HG02840 (cell line): ENCODE results near the gene AAMP.
A peak's percentile ranks its signal among the peaks of the same experiment; 100 is the strongest.

ENCODE experiments used
- ATAC-seq: cut with Tn5 transposase; IDR thresholded peaks from one replicate; pipeline ENCODE4 v1.9.1; 2021; ENCODE audit warnings: mild to moderate bottlenecking, moderate library complexity, moderate number of reproducible peaks; ENCODE audit not compliant: unreplicated experiment, low FRiP score

The AAMP gene

DNA sequence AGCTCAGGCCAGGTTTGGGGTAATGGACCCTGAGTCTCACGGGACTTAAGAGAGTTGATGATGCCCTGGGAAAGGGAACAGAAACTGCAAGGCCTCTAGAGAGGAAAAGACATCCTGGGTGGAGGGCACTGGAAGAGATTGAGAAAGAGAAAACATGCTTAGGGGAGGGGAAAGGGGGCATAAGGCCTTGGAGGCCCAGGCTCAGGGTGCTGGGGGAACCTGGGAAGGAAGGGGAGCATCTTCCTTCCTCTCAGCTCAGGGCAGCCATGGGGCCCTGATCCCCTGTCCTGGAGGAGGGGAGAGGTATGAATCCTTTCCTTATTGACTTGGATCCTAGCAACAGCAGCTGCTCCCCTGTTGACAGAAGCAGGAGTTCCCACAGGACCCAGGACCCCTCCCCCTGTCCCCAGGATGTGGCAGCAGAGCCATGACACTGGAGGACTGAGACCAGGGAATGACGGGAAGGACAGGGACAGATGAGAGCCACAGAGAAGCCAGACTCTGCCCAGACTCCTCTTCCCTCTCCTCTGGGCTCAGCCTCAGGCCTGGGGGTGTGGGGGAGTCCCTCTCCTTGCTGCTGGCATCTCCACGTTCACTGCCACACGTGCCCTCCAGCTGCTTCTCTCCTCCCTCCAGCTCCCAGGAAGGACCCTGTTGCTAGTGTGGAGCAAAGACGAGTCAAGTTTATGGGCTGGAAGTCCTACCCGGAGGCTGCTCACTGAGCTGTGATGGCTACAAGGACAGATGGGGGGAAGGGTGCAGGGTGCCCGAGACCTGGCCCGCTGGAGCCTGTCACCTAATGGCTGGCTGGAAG is 8.3 kb downstream of the AAMP start:
- ATAC-seq, result no peak

DNA sequence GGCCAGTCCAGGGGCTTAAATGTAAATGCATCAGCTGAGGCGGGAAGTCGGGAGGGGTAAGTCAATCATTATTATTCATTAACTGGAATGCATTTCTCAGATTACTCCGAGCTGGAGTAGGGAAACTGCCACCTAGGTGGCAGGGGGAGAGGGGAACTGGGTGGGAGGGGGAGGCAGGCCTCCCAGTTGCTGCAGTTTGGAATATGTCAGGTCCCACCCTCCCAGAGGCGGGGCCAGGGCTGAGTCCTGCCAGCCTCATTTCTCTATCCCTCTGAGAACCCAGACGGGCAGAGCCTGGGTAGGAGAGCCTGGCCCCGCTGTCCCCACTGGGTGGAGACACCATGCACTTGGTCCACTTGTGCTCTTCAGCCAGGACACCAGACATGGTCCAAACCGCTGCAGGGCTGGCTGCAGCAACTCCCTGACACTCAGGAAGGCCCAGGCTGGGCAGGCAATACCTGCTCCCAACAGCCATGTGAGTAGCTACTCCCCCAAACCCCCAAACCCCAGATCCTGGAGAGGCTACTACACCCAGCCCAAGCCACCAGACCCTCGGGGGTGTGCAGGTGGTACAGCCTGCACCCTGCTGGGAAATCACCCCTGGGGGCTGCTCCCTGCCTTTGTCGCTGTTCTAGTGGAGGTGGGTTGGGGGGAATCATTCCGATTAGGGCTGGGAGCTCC is 9.1 kb downstream of the AAMP start, which contains the start of gene GPBAR1:
GPBAR1 (plus strand) TSS at position 274 of the 681 bp plus-strand sequence. CDS start 1,710 bp downstream, outside the sequence.
- ATAC-seq, result no peak

DNA sequence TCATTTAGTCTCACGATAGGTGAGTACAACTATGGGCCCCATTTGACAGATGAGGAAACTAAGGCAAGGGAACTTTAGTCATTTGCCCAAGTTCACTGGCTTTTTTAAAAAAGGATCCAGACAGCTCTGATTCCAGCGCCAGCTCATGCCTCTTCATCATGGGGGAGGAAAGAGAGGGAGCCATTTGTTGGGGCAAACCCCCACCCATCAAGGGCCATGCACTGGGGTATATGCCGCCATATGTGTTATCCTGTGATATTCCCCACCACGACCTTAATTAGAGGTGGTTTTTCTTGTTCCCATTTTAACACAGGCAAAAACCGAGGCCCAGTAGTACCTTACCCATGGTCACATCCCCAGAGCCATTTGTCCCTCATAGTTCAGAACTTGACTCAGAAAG is 9.8 kb downstream of the AAMP start:
- no peak for ATAC-seq

DNA sequence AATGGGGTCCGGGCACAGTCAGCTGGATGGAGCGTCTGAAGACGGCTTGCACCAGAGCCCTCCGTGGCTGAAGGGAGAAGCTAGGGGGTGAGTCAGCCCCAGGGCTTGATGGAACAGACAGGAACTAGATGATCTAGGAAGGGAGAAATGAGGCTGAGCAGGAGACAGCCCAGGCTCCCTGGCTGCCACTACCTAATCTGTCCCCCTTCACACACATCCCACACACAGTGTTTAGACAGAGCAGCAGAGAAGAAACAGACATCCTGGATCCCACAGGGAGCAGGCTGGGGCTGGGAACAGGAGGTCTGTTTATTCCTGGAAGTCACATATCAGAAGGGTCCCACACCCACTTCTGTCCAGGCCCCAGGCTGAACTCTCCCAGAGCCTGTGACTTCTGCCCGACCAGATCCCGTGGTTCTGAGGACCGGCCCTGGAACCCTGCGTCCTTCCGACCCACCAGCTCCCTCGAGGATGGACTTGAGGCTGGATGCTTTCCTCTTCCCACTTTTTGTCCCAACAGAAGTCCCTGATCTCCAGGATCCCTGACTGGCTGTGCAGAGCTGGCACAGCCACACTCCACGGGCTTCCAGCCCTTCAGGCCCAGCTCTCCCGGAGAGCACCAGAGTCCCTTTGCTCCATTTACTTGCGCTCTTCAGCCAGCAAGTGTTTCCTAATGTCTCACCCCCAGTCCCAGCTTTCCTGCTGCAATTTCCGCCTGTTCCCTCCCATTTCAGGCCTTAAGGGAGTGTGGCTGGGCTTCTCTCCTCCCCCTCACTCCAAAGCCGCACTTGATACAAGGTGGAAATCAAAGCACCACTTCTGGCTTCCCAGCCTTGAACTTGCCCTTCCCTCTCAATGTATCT is 10.6 kb downstream of the AAMP start:
- no peak for ATAC-seq

DNA sequence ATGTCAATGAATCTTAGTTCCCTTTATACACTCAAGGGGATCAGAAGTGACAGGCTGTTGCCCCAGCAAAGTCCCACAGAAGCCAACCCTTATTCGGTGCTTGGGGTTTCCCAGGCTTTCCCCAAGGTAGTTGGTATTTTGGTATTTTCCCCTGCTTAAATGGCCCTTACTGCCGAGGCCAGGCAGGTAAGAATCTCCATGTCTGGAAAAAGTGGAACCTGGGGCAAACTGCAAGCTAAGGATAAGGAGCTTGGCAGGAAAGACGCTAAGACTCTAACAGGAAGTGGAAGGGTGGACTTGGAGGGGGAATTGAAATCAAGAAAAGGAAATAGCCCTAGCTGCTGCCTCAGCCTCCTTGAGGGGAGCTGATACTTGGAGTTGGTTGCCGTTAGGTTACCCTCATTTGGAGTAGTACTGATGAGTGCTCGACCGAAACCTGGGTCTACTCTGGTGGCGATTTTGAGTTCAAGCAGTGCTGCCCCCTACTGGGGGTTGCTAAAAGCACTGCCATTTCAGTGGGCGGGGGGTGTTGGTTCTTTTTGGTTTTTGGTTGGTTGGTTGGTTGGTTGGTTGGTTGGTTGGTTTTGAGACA is 12.5 kb downstream of the AAMP start:
- ATAC-seq, result no peak

DNA sequence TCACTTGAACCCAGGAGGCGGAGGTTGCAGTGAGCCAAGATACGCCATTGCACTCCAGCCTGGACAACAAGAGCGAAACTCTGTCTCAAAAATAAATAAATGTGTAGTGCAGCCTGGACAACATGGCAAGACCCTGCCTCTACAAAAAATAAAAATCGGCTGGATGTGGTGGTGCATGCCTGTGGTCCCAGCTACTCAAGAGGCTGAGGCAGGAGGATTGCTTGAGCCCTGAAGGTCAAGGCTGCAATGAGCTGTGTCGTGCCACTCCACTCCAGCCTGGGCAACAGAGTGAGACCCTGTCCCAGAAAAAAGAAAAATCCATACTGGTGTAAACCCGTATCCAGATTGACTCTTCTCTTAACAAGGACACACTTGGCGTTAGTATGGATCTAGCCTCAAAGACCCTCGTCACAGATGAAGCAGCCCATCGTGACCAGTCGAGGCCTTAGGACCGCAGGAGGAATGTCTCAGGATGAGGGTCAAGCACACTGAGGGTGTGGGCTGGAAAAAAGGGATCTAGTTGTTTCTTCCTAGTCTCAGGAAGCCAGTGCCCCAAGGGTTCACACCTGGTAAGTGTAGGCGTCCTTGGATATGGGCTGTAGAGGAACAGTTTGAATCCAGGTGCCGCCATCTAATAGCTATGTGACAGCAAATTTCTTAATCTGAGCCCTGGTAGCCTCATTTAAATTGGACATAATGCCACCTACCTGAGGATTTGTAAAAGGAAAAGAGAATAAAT is 13.2 kb downstream of the AAMP start:
- ATAC-seq, result no peak

DNA sequence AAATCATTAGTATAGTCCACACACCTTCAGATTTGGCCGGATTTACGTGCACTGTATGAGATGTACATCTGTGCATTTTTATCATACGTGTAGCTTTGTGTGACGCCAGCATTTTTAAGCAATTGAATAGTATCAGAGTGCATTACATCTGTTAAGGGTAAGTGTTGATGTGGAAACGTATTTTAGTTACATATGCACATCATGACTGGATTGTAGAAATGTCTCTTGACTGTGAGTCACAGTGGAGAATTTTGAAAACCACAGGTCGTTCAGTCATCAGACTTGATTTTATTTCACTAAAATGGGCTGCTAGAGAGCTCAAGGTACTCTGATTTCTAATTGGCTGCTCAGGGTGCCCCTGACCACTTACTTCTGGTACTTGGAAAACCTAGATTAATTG is 14.5 kb downstream of the AAMP start:
- ATAC-seq, result no peak

DNA sequence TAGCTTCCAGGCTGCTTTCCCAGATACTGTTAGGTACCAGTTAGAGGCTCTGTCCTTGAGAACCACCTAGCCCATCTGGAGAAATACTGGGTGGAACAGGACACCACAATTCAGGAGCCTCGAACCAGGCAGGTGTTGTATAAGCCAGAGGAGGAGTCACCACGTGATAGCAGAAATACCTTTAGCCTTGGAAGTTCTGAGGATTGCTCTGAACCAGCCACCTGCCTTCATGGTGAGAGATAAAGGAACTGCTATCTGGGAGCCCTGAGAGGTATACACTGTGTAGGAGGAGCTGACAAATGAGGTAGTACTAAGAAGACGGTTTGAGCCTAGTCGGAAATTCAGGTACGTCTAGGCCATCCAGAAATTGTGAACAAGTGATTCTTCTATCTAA is 16.7 kb downstream of the AAMP start:
- no peak for ATAC-seq

DNA sequence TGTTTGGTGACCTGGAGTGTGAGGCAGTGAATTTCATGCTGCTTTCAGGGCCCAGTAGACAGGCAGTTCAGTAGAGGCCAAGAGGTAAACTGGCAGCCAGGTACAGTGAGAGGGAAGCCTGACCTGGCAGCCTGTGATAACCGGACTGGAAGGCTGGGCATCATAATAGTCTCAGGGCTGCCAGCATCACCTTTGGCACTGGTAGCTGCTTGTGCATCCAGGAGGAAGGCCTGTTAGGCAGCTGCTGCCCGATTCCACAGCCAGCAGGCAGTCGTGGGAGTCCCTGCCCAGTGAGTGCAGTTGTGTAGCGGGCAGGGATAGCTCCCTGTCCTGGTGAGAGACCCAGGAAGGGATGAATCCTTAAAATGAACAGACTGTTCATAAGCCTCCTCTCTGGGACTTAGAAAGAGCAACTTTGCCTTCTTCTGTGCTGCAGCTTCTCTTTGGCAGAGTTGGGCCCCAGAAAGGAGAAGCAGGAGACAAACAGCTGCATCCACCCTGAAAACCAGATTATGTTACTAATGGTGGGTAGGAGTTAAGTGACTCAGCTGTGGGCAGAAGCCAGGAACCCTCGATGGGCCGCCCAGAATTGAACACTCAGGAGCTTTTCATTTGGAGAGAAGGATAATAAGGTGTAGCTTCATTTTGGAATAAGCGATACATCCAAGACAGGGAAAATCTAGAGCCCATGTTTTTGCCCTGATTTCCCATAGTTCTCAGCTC is 17.3 kb downstream of the AAMP start:
- ATAC-seq, result no peak

DNA sequence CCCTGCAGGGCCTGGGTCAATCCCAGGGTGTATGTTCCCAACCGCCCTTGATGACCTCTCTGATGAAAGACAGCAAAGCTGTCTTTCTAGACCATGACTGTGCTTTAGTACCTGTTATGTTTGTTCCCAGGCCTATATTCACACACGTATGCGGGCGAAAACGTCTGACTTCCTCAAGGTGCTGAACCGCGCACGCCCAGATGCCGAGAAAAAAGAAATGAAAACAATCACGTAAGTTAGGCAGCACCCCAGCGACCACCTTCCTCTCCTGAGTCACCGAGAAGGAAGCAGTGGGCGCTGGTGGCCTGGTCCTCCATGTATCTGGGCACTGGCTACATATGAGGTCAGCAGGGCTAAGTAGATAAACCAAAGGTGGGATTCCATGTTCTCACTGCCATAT is 20.2 kb downstream of the AAMP start:
- no peak for ATAC-seq

DNA sequence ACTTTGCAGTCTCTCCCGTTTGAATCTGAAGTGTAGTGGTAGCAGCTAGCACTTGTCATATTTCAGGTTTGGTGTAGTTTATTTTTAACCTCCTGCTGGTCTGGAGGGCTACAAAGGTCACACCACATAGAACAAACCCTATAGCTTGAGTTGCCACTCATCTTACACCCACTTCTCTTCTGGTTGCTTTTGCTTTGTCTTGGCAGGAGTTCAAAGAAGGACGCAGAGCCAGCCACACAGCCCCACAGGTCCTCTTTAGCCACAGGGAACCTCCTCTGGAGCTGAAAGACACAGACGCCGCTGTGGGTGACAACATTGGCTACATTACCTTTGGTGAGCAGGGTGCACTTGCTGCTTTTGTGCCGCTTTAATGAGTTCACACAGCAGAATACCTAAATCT is 24.7 kb downstream of the AAMP start:
- ATAC-seq, result no peak

DNA sequence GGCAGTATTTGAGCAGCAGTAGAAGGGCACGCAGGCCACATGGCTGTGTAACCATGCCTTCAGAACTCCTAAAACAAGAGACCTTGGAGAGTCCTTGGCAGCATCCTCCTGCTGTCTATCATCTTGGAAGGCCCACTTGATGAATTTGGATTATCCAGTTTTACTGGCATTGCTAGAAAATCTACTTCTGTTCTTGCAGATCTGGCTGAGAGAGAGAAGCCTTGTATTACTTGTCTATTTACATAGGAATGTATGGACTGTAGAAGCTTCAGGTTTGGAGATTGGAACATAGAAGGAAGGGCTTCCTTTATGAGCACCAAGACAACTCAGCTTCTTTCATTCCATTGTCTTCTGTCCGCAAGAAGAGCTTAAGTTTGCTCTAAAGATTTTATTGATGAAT is 25.3 kb downstream of the AAMP start:
- no peak for ATAC-seq

DNA sequence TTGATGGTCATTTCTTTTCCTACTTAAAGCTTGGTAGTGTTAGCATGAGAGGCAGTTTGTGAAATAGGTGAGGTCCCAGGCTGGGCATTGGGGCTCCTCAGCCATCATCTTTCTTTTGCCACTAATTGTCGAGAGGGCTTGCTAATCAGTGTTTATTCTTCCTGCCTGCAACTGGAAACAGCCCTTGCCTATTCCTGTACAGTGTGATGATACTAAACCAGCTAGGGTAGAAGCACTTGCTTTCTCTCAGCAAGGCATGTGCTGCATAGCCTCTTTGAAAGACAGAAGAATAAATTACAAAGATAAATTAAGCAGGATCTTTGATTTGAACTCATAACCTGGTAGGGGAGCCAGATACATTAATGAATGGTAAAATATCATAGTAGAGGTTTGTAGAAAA is 25.7 kb downstream of the AAMP start:
- ATAC-seq, result no peak

DNA sequence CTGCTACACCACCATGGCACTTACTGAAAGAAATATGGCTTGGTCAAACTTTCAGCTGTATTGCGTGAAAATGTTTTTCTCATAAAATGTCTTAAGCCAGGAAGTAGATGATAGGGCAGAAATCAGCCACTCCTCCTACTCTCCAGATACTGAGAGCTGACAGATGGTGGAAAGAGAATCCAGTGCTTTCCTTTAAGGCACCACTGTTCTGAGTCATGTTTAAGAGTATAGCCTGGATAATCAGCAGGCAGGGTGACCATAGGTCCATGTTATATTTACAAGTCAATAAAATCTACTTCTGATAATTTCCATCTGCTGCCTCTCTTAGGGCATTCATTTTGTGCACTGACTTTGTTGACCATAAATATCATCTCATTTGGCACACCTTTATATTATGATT is 31.1 kb downstream of the AAMP start:
- ATAC-seq, result no peak

DNA sequence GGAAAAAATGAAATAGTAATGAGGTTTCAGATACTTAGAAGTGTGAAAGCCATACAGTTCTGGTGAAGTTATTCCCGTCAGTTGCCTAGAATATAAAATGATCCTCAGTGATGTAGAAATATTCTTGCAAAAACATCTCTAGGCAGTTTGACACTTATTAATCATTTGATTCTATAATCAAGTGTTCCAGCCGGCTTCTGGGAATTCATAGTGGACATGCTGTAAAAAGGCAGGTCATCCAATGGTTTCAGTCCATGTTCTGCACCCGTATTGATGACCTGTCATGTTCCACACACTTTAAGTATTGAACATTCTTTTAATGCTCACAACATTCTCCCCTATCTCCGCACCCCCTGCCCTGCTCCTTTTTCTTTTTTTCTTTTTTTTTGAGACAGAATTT is 33.1 kb downstream of the AAMP start:
- no peak for ATAC-seq

DNA sequence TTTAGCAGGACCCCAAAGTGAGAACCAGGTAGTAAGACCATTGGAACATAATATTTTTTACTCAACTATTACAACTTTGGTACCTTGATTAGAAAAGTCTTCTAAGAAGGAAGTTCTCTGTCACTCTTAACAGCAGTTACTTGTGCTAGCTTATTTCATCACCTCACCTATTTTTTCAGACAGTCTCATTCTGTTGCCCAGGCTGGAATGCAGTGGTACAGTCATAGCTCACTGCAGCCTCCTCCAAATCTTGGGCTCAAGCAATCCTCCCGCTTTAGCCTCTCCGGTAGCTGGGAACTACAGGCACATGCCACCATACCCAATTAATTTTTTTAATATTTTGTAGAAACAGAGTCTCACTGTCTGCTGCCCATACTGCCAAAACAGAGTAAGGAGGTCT is 34.9 kb downstream of the AAMP start:
- ATAC-seq, result no peak

DNA sequence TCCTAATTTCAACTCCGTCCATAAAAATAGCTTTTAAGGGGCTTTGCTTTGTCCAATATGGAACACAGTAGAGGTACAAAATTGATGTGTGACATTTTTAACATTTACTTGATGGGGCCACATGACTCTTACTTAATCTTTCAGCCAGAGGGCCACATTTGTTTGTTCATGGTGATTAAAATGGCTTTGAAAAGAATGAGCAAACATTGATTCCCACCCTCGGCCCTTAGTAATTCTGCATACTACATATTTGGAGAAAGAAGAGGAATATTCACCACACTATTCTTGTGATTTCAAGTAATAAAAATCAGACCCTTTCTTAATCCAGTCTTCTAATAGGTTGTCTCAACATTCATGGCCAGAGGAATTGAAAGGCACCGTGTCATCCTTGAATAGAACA is 35.4 kb downstream of the AAMP start:
- no peak for ATAC-seq

DNA sequence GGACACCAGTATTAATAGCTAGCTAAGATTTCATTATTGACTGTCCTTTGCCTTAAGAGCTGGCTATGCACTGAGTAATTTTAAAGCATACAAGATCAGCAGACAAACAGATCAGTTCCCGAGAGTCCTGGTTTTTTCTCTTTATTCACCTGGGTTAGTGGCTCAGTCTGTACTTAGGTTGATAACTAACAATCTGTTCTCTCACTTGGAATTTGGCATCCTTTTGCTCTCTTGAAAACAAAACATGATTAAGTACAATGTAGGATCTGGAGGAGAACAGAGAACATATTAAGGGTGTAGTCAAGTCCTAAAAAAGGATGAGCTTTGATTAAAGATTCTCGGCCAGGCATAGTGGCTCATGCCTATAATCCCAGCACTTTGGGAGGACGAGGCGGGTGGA is 36.4 kb downstream of the AAMP start:
- ATAC-seq, result no peak

DNA sequence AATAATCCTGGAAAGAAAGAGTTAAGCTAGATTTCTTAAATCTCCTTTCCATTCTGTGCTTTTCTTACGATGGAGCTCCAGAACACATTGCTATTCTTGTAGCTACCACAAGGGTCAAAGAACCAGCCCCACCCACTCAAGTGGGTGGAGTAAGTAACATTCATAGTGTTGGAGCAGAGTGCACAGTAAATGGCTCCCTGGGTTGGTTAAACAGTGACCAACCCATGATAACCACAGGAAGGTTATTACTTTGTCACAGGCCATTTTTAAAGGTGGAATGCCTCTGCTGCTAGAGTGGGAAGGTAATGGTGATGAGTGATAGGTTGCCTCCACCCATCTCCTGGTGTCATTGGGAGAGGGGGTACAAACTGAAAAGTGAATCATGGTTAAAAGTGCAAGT is 39.1 kb downstream of the AAMP start:
- peak; percentile 42 for ATAC-seq
